ENCODE results near the gene TDRD3. TPM values are rescaled to one million over a fixed set of nuclear protein-coding genes. Genes with fewer than 3 reads are reported as not detected.

Gene TDRD3
- total and polyA plus RNA-seq, 2 donors (not counting 1 experiment from before 2014, with no cell fraction given): 5.6 to 23.7 TPM

DNA sequence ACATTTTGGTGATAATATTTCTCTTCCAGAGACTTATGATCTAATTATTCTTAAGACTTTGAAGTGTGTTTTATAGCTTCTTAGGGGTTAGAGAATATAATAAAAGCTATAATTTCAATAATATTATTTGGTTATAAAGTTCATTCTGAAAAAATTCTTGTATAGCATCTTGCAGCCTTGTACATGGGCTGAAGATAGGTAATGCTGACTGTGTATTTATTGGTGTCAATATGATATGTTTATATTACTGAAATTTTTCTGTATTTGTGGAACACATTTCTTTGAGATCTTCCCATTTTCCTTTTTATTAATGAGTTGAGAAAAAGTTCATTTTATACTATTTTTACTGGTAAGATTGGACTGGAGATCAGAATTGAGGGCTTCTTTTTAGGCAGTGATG is 87.8 kb downstream of the TDRD3 start:
- no peak overlapping the region for H3K4me2 ChIP-seq (replicated peaks; ENCODE audit: low read depth, low read length, poor library complexity, severe bottlenecking)
- ATAC-seq (ENCODE audit: low read depth) (no peak), DNase-seq (no peak)
- TF ChIP-seq CTCF (IDR thresholded peaks at IDR 0.05) (no peak), EZH2 (IDR thresholded peaks at IDR 0.05; ENCODE audit: borderline replicate concordance, insufficient read depth, low read depth, low read length, poor library complexity, severe bottlenecking) (no peak)
- intact Hi-C loops (cut with micrococcal nuclease): no loop called here
- no peak overlapping the region for H3K27ac ChIP-seq (ENCODE audit: low read length in 2 of 2)
- no peak overlapping the region for H3K4me3 Mint-ChIP-seq
- H3K27me3 ChIP-seq (replicated peaks in 1 of 4; ENCODE audit: control extremely low read depth in 1 of 4, control insufficient read depth in 3 of 4, insufficient read depth in 4 of 4, low read length in 3 of 4): no peaks in the 10 kb centered on the region
- no peak overlapping the region for H3K4me3 ChIP-seq (ENCODE audit: control extremely low read depth in 1 of 5, extremely low read depth in 1 of 5, insufficient read depth in 1 of 5, low read depth in 2 of 5, low read length in 4 of 5)
- H3K27ac Mint-ChIP-seq: no peak overlapping the region
- H3K4me1 Mint-ChIP-seq: no peaks in the 10 kb centered on the region
- ChIA-PET POLR2A (no interaction called here), CTCF (no interaction called here)
- H4K20me1 ChIP-seq (ENCODE audit: control insufficient read depth, insufficient read depth, low read length, poor library complexity, severe bottlenecking): no peaks in the 10 kb centered on the region
- H3K27me3 Mint-ChIP-seq: no peaks in the 10 kb centered on the region
- H3K4me1 ChIP-seq (ENCODE audit: control insufficient read depth in 2 of 2, insufficient read depth in 2 of 2, low read length in 2 of 2): no peaks in the 10 kb centered on the region
- no peaks in the 10 kb centered on the region for H3K79me2 ChIP-seq (ENCODE audit: control insufficient read depth, insufficient read depth, low read length)
- peaks cover 2 to 9% (median 6%) of the 10 kb centered on the region in 3 donors for H3K9me3 ChIP-seq (ENCODE audit: control extremely low read depth in 1 of 3, control insufficient read depth in 2 of 3, insufficient read depth in 1 of 3, low read length in 2 of 3)
- H2AFZ ChIP-seq (ENCODE audit: insufficient read depth, low read depth, low read length, poor library complexity, severe bottlenecking): no peak overlapping the region
- peaks cover 8 to 22% of the 10 kb centered on the region in 2 experiments for H3K36me3 ChIP-seq (replicated peaks in 1 of 2; ENCODE audit: control extremely low read depth in 1 of 2, control insufficient read depth in 1 of 2, extremely low read depth in 1 of 2, insufficient read depth in 2 of 2, low read length in 1 of 2)
- H3K9ac ChIP-seq (ENCODE audit: low read length): no peak overlapping the region
- peaks cover 4% of the 10 kb centered on the region for H3K9me3 Mint-ChIP-seq (ENCODE audit: insufficient read depth)

- Histone ChIP-seq H3K4me3 (ENCODE audit: control extremely low read depth in 1 of 5, extremely low read depth in 1 of 5, insufficient read depth in 1 of 5, low read depth in 2 of 5, low read length in 4 of 5) (no peak overlapping the region), H3K27ac (ENCODE audit: low read length in 2 of 2) (no peak overlapping the region), H4K20me1 (ENCODE audit: control insufficient read depth, insufficient read depth, low read length, poor library complexity, severe bottlenecking) (no peaks in the 10 kb centered on the region), H3K4me2 (replicated peaks; ENCODE audit: low read depth, low read length, poor library complexity, severe bottlenecking) (no peak overlapping the region), H3K9me3 (ENCODE audit: control extremely low read depth in 1 of 3, control insufficient read depth in 2 of 3, insufficient read depth in 1 of 3, low read length in 2 of 3) (peaks cover 0 to 7% (median 2%) of the 10 kb centered on the region in 3 donors), H3K9ac (ENCODE audit: low read length) (no peak overlapping the region), H3K36me3 (replicated peaks in 1 of 2; ENCODE audit: control extremely low read depth in 1 of 2, control insufficient read depth in 1 of 2, extremely low read depth in 1 of 2, insufficient read depth in 2 of 2, low read length in 1 of 2) (peaks cover 5 to 23% of the 10 kb centered on the region in 2 experiments), H3K4me1 (ENCODE audit: control insufficient read depth in 2 of 2, insufficient read depth in 2 of 2, low read length in 2 of 2) (no peaks in the 10 kb centered on the region), H2AFZ (ENCODE audit: insufficient read depth, low read depth, low read length, poor library complexity, severe bottlenecking) (no peak overlapping the region), H3K79me2 (ENCODE audit: control insufficient read depth, insufficient read depth, low read length) (no peaks in the 10 kb centered on the region), H3K27me3 (replicated peaks in 1 of 4; ENCODE audit: control extremely low read depth in 1 of 4, control insufficient read depth in 3 of 4, insufficient read depth in 4 of 4, low read length in 3 of 4) (no peaks in the 10 kb centered on the region)
- CTCF ChIA-PET: no interaction called here
- no CpG with 5 or more reads among the region's 1 CpG for WGBS (ENCODE audit: insufficient coverage)
- no peaks in the 10 kb centered on the region for H3K9me3 Mint-ChIP-seq (ENCODE audit: insufficient read depth)
- no peak overlapping the region for H3K4me3 Mint-ChIP-seq
- TF ChIP-seq EZH2 (IDR thresholded peaks at IDR 0.05; ENCODE audit: borderline replicate concordance, insufficient read depth, low read depth, low read length, poor library complexity, severe bottlenecking) (no peak), CTCF (IDR thresholded peaks at IDR 0.05) (no peak)
- intact Hi-C loops (cut with micrococcal nuclease): no loop called here
- H3K27ac Mint-ChIP-seq: no peak overlapping the region
- POLR2A ChIA-PET: no interaction called here
- H3K4me1 Mint-ChIP-seq: no peaks in the 10 kb centered on the region
- no peak for DNase-seq
- ATAC-seq (ENCODE audit: low read depth): no peak
- H3K27me3 Mint-ChIP-seq: no peaks in the 10 kb centered on the region
These were observed 94.5 kb downstream of the TDRD3 start for GRCh38 chr13:60491531-60491930.

Measured in B cell (primary cell).